ENCODE results near the gene BAZ1A. TPM values are rescaled to one million over a fixed set of nuclear protein-coding genes. Genes with fewer than 3 reads are reported as not detected.

BAZ1A gene
- total RNA-seq, 1 experiment from 2014 or later = 27.2 TPM

DNA sequence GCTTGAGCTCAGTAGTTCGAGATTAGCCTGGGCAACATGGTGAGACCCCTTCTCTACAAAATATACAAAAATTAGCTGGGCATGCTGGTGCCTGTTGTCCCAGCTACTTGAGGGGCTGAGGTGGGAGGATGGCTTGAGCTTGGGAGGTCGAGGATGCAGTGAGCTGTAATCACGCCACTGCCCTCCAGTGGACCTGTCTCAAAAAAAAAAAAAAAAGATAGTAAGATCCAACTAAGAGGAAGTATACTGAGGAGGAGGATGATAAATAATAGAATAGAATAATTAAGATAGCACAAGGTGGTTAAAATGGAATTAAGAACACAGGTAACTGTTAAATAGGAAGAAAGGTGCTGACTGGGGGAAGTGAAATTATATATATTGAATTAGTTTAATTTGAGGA lies 37.0 kb upstream of the BAZ1A start:
- in situ Hi-C loops (cut with HindIII; ENCODE audit: low pct_unique_long_range_greater_than_20kb, low sequenced_read_pairs) (no loop called here), intact Hi-C loops (cut with micrococcal nuclease; ENCODE audit: unreplicated experiment) (no loop called here)
- H3K36me3 ChIP-seq (ENCODE audit: control insufficient read depth, insufficient read depth, low read length) = no peaks in the 10 kb centered on the region
- no peaks in the 10 kb centered on the region for H3K9me3 ChIP-seq (ENCODE audit: control insufficient read depth, insufficient read depth, low read depth, low read length)
- ChIA-PET CTCF (no interaction called here), POLR2A (no interaction called here)
- no peak overlapping the region for H3K4me3 ChIP-seq (ENCODE audit: low read depth in 2 of 2, low read length in 2 of 2)
- H3K27me3 ChIP-seq (ENCODE audit: control insufficient read depth, insufficient read depth, low read length) = no peaks in the 10 kb centered on the region
- TF ChIP-seq POLR2AphosphoS5 (IDR thresholded peaks at IDR 0.05; ENCODE audit: low read depth, low read length) (no peak), SIN3A (IDR thresholded peaks at IDR 0.05; ENCODE audit: borderline replicate concordance, insufficient read depth, low read depth, low read length) (no peak), TCF7L2 (IDR thresholded peaks at IDR 0.05; ENCODE audit: low read depth, low read length) (no peak)
- TF ChIP-seq, protein P1, sequence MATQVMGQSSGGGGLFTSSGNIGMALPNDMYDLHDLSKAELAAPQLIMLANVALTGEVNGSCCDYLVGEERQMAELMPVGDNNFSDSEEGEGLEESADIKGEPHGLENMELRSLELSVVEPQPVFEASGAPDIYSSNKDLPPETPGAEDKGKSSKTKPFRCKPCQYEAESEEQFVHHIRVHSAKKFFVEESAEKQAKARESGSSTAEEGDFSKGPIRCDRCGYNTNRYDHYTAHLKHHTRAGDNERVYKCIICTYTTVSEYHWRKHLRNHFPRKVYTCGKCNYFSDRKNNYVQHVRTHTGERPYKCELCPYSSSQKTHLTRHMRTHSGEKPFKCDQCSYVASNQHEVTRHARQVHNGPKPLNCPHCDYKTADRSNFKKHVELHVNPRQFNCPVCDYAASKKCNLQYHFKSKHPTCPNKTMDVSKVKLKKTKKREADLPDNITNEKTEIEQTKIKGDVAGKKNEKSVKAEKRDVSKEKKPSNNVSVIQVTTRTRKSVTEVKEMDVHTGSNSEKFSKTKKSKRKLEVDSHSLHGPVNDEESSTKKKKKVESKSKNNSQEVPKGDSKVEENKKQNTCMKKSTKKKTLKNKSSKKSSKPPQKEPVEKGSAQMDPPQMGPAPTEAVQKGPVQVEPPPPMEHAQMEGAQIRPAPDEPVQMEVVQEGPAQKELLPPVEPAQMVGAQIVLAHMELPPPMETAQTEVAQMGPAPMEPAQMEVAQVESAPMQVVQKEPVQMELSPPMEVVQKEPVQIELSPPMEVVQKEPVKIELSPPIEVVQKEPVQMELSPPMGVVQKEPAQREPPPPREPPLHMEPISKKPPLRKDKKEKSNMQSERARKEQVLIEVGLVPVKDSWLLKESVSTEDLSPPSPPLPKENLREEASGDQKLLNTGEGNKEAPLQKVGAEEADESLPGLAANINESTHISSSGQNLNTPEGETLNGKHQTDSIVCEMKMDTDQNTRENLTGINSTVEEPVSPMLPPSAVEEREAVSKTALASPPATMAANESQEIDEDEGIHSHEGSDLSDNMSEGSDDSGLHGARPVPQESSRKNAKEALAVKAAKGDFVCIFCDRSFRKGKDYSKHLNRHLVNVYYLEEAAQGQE (IDR thresholded peaks at IDR 0.05; ENCODE audit: insufficient read depth in 1 of 2, low read depth in 2 of 2, low read length in 1 of 2) = no peak
- TF ChIP-seq, protein P2, sequence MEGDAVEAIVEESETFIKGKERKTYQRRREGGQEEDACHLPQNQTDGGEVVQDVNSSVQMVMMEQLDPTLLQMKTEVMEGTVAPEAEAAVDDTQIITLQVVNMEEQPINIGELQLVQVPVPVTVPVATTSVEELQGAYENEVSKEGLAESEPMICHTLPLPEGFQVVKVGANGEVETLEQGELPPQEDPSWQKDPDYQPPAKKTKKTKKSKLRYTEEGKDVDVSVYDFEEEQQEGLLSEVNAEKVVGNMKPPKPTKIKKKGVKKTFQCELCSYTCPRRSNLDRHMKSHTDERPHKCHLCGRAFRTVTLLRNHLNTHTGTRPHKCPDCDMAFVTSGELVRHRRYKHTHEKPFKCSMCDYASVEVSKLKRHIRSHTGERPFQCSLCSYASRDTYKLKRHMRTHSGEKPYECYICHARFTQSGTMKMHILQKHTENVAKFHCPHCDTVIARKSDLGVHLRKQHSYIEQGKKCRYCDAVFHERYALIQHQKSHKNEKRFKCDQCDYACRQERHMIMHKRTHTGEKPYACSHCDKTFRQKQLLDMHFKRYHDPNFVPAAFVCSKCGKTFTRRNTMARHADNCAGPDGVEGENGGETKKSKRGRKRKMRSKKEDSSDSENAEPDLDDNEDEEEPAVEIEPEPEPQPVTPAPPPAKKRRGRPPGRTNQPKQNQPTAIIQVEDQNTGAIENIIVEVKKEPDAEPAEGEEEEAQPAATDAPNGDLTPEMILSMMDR (IDR thresholded peaks at IDR 0.05) = no peak; the same call in none of the 2 replicates
- H3K4me1 ChIP-seq (ENCODE audit: control insufficient read depth, insufficient read depth, low read length) = no peaks in the 10 kb centered on the region
- no peak for ATAC-seq
- no TSS peak for BruUV-seq (replicated peaks)
- H3K27ac ChIP-seq (ENCODE audit: low read length) = no peak overlapping the region
- DNase-seq (ENCODE audit: low read depth, low spot score) = no peak

DNA sequence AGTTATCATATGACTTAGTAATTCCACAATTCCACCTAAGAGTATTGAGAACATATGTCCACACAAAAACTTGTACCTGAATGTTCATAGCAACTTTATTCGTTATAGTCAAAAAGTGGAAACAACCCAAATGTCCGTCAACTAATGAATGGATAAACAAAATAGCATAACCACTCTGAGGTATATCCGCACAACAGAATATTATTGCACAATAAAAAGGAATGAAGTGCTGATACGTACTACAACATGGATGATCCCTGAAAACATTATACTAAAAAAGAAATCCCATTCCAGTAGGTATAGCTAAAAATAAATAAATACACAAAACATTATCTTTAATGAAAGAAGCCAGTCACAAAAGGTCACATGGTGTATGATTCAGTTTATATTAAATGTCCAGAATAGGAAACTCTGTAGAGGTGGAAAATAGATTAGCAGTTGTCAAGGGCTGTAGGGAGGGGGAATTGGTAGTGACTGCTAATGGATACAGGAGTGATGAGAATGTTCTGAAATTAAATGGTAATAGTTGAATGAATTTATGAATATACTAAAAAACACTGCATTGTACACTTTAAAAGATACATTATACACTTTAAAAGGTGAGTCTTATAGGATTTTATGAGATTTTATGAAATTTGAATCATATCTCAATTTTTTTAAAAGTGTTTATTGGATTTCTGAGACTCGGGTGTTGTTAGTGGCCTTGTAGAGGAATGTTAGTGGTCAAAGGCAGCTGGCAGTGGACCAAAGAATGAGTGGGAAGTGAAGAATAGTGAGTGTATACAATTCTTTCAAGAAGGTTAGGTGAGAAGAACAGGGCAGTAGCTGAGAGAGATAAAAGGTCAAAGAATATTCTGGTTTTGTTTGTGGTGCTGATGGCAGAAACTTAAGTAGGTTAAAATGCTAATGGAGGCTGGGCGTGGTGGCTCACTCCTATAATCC lies 36.3 kb upstream of the BAZ1A start:
- DNase-seq (ENCODE audit: low read depth, low spot score) = no peak
- intact Hi-C loops (cut with micrococcal nuclease; ENCODE audit: unreplicated experiment) = no loop called here
- Histone ChIP-seq H3K9me3 (ENCODE audit: control insufficient read depth, insufficient read depth, low read depth, low read length) (no peaks in the 10 kb centered on the region), H3K36me3 (ENCODE audit: control insufficient read depth, insufficient read depth, low read length) (no peaks in the 10 kb centered on the region), H3K27ac (ENCODE audit: low read length) (no peak overlapping the region), H3K4me1 (ENCODE audit: control insufficient read depth, insufficient read depth, low read length) (no peaks in the 10 kb centered on the region), H3K27me3 (ENCODE audit: control insufficient read depth, insufficient read depth, low read length) (no peaks in the 10 kb centered on the region), H3K4me3 (ENCODE audit: low read depth in 2 of 2, low read length in 2 of 2) (no peak overlapping the region)
- ChIA-PET CTCF (no interaction called here), POLR2A (no interaction called here)
- in situ Hi-C loops (cut with HindIII; ENCODE audit: low pct_unique_long_range_greater_than_20kb, low sequenced_read_pairs) = no loop called here
- TF ChIP-seq SIN3A (IDR thresholded peaks at IDR 0.05; ENCODE audit: borderline replicate concordance, insufficient read depth, low read depth, low read length) (no peak), TCF7L2 (IDR thresholded peaks at IDR 0.05; ENCODE audit: low read depth, low read length) (no peak), POLR2AphosphoS5 (IDR thresholded peaks at IDR 0.05; ENCODE audit: low read depth, low read length) (no peak)
- TF ChIP-seq, protein P1 (IDR thresholded peaks at IDR 0.05; ENCODE audit: insufficient read depth in 1 of 2, low read depth in 2 of 2, low read length in 1 of 2) = no peak
- TF ChIP-seq, protein P2 (IDR thresholded peaks at IDR 0.05) = no peak
- no peak for ATAC-seq
- no TSS peak for BruUV-seq (replicated peaks)

Measured in Panc1 (cell line).